ENCODE data around the gene JMJD7.

- TF ChIP-seq, protein P1, sequence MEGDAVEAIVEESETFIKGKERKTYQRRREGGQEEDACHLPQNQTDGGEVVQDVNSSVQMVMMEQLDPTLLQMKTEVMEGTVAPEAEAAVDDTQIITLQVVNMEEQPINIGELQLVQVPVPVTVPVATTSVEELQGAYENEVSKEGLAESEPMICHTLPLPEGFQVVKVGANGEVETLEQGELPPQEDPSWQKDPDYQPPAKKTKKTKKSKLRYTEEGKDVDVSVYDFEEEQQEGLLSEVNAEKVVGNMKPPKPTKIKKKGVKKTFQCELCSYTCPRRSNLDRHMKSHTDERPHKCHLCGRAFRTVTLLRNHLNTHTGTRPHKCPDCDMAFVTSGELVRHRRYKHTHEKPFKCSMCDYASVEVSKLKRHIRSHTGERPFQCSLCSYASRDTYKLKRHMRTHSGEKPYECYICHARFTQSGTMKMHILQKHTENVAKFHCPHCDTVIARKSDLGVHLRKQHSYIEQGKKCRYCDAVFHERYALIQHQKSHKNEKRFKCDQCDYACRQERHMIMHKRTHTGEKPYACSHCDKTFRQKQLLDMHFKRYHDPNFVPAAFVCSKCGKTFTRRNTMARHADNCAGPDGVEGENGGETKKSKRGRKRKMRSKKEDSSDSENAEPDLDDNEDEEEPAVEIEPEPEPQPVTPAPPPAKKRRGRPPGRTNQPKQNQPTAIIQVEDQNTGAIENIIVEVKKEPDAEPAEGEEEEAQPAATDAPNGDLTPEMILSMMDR (IDR thresholded peaks at IDR 0.05), result no peak
- no peak for TF ChIP-seq POLR2A (IDR thresholded peaks at IDR 0.05)
Observed at GRCh38 chr15:41879321-41879845, 51.5 kb downstream of the JMJD7 start.
